Calu3 (cell line): ENCODE measurements around the gene MAMLD1. TPM values are rescaled to one million over a fixed set of nuclear protein-coding genes. Genes with fewer than 3 reads are reported as not detected.

Experiments
- BruUV-seq: library from RNA; stranded (reverse); fragments of 400-500 nt; replicated peaks from 2 replicates; lab custom pipeline; 2021; lab: Mats Ljungman, UMichigan
- CTCF ChIA-PET: fragments of 300-600 bp; sonication (Branson Sonifier 250); formaldehyde crosslinking; loops from one replicate; lab custom pipeline; 2022; ENCODE audit warnings: antibody characterized with exemption; lab: Charles Lee
- DNase-seq: peaks from one replicate; pipeline ENCODE4 v3.0.0; 2022
- H3K27ac Mint-ChIP-seq: one replicate; pipeline ENCODE4 v1.8.0; 2022; ENCODE audit warnings: mixed read lengths; ENCODE audit not compliant: unreplicated experiment
- H3K27me3 Mint-ChIP-seq: one replicate; pipeline ENCODE4 v1.8.0; 2022; ENCODE audit warnings: mixed read lengths; ENCODE audit not compliant: unreplicated experiment
- H3K36me3 Mint-ChIP-seq: one replicate; pipeline ENCODE4 v1.8.0; 2022; ENCODE audit warnings: mild to moderate bottlenecking, moderate library complexity, mixed read lengths; ENCODE audit not compliant: insufficient read depth, unreplicated experiment
- H3K4me1 Mint-ChIP-seq: one replicate; pipeline ENCODE4 v1.8.0; 2022; ENCODE audit warnings: mild to moderate bottlenecking, low read depth, mixed read lengths; ENCODE audit not compliant: unreplicated experiment
- H3K4me3 Mint-ChIP-seq: one replicate; pipeline ENCODE4 v1.8.0; 2022; ENCODE audit warnings: mild to moderate bottlenecking, low read depth, moderate library complexity, mixed read lengths; ENCODE audit not compliant: unreplicated experiment
- H3K9me3 Mint-ChIP-seq: one replicate; pipeline ENCODE4 v1.8.0; 2022; ENCODE audit warnings: low read depth, mixed read lengths; ENCODE audit not compliant: unreplicated experiment
- CTCF ChIP-seq: fragments of 200-600 bp; IDR thresholded peaks from one replicate; pipeline ENCODE4 v1.8.0; 2022; ENCODE audit warnings: antibody characterized with exemption; ENCODE audit not compliant: unreplicated experiment
- intact Hi-C: fragments of 100-400 bp; cut with micrococcal nuclease; formaldehyde crosslinking; loops from one replicate; pipeline ENCODE4 v1.10.0; 2022; ENCODE audit not compliant: unreplicated experiment
- total RNA-seq: library from RNA; stranded (reverse); gene quantifications from 2 replicates; pipeline ENCODE4 v1.2.3, GENCODE V29; 2022

The MAMLD1 gene
- total RNA-seq, 1 experiment from 2014 or later = 8.8 TPM

- Mint-ChIP-seq H3K36me3 (peaks cover 56% of the 10 kb centered on the region), H3K9me3 (no peaks in the 10 kb centered on the region), H3K4me3 (peak overlapping the region; percentile 84), H3K27me3 (peaks cover 14% of the 10 kb centered on the region), H3K27ac (peak overlapping the region; percentile 90), H3K4me1 (peaks cover 29% of the 10 kb centered on the region)
- DNase-seq = peak; percentile 54
- TF ChIP-seq CTCF = no peak
- TSS peak; percentile 25 for BruUV-seq
- intact Hi-C loops = loop anchor here (2.0 to 10.0 kb wide), 5 partner anchors 119 to 319 kb away; no protein-coding TSS in a partner anchor
- CTCF ChIA-PET = interaction anchor here (0.6 to 1.1 kb wide), 4 partner anchors 42 to 927 kb away, joined by 3 to 4 read pairs (median 3); no protein-coding TSS in a partner anchor
These were observed 3.1 kb downstream of the MAMLD1 start for GRCh38 chrX:150365990-150366911.

- no peaks in the 10 kb centered on the region for H3K9me3 Mint-ChIP-seq
- intact Hi-C loops = loop anchor here (2.0 to 10.0 kb wide), 5 partner anchors 118 to 318 kb away; no protein-coding TSS in a partner anchor
- H3K36me3 Mint-ChIP-seq = peaks cover 48% of the 10 kb centered on the region
- peak overlapping the region; percentile 90 for H3K27ac Mint-ChIP-seq
- DNase-seq = no peak
- no peak for TF ChIP-seq CTCF
- peak overlapping the region; percentile 84 for H3K4me3 Mint-ChIP-seq
- H3K4me1 Mint-ChIP-seq = peaks cover 23% of the 10 kb centered on the region
- CTCF ChIA-PET = interaction anchor here (0.6 kb wide), 1 partner anchor 926 kb away, joined by 4 read pairs; no protein-coding TSS in a partner anchor
- BruUV-seq = no TSS peak
- peaks cover 10% of the 10 kb centered on the region for H3K27me3 Mint-ChIP-seq
These were observed 3.9 kb downstream of the MAMLD1 start for GRCh38 chrX:150366951-150367545.

GRCh38 chrX:150370589-150371312, 7.6 kb downstream of the MAMLD1 start:
- no TSS peak for BruUV-seq
- Mint-ChIP-seq H3K9me3 (no peaks in the 10 kb centered on the region), H3K4me1 (peaks cover 15% of the 10 kb centered on the region), H3K36me3 (peaks cover 14% of the 10 kb centered on the region), H3K27me3 (no peaks in the 10 kb centered on the region), H3K4me3 (no peak overlapping the region), H3K27ac (no peak overlapping the region)
- DNase-seq = no peak
- no peak for TF ChIP-seq CTCF
- intact Hi-C loops = no loop called here
- CTCF ChIA-PET = no interaction called here

- Mint-ChIP-seq H3K27ac (no peak overlapping the region), H3K4me3 (no peak overlapping the region), H3K9me3 (no peaks in the 10 kb centered on the region), H3K27me3 (no peaks in the 10 kb centered on the region), H3K4me1 (peaks cover 3% of the 10 kb centered on the region), H3K36me3 (peaks cover 3% of the 10 kb centered on the region)
- intact Hi-C loops = no loop called here
- no peak for TF ChIP-seq CTCF
- BruUV-seq = no TSS peak
- no peak for DNase-seq
- CTCF ChIA-PET = no interaction called here
These were observed 8.8 kb downstream of the MAMLD1 start for GRCh38 chrX:150371877-150372276.
